Measurements from ENCODE around the gene PSRC1. TPM values are rescaled to one million over a fixed set of nuclear protein-coding genes. Genes with fewer than 3 reads are reported as not detected.
"Not testable (repeated sequence)": the region's sequence is repeated elsewhere in the genome, so short reads cannot be mapped to it uniquely, and the experiment has no call there.

Gene PSRC1
- total RNA-seq, 3 donors from 2014 or later = 4.2 to 5.9 (median 4.3) TPM

DNA sequence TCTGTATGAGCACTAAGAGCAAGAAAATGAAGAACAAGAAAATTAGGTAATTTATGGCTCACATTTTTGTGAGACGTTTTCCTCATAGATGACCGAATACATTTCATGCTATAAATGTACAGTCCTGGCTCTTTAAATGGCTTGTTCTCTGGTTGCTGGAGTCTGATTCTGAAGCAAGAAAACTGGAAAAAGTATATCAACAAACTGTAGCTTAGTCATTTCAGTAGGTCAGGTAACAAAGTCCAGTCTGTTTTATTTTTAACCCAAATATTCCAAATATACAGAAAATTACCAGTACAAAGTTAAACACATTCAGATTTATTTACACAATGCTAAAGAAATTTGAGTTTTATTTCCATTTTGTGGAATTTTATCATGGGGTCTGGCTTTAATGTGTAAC lies 26.4 kb upstream of the PSRC1 start:
- TF ChIP-seq POLR2A (IDR thresholded peaks at IDR 0.05) = no peak
- TF ChIP-seq, protein P1, sequence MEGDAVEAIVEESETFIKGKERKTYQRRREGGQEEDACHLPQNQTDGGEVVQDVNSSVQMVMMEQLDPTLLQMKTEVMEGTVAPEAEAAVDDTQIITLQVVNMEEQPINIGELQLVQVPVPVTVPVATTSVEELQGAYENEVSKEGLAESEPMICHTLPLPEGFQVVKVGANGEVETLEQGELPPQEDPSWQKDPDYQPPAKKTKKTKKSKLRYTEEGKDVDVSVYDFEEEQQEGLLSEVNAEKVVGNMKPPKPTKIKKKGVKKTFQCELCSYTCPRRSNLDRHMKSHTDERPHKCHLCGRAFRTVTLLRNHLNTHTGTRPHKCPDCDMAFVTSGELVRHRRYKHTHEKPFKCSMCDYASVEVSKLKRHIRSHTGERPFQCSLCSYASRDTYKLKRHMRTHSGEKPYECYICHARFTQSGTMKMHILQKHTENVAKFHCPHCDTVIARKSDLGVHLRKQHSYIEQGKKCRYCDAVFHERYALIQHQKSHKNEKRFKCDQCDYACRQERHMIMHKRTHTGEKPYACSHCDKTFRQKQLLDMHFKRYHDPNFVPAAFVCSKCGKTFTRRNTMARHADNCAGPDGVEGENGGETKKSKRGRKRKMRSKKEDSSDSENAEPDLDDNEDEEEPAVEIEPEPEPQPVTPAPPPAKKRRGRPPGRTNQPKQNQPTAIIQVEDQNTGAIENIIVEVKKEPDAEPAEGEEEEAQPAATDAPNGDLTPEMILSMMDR (IDR thresholded peaks at IDR 0.05) = no peak
- no peak for TF ChIP-seq POLR2AphosphoS5 (IDR thresholded peaks at IDR 0.05)
- Histone ChIP-seq H3K36me3 (no peaks in the 10 kb centered on the region), H3K4me3 (no peak overlapping the region), H3K4me1 (no peaks in the 10 kb centered on the region), H3K27me3 (no peaks in the 10 kb centered on the region), H3K9me3 (no peaks in the 10 kb centered on the region), H3K27ac (no peak overlapping the region)
- intact Hi-C loops (cut with DNase I; ENCODE audit: low total_unique reads) = no loop called here
- DNase-seq (ENCODE audit: low spot score in 2 of 2) = no peak

DNA sequence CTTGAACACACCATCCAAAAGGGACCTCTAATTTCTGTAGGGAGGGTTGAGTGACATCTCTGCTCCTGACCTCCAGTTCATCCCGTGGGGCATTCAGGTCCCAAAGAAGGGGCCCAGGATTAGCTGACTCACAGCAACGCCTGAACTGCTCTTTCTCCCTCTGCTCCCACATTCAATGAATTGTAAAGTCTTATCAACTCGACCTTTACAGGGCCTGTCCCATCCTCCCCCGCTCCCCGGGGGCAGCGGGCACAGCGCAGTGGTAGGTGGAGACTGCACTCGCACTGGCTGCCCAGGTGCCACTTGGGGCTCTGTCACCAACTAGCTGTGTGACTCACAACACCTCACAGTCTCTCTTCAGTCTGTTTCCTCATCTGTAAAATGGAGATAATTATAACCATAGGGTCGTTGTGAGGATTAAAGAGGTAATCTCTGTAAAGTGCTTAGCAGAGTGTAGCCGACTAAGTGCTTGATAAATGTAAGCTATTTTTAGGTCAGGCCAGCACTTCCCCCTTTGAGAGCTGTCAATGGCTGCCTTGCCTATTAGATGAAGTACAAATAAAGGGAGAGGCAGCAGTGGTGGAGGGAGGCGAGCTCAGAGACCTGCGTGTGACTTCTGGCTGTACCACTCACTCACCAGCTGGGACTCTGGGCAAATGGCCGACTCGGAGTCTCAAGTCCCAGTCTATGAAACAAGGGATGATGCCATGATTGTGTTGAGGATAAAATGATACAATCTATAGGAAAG lies 24.5 kb upstream of the PSRC1 start:
- Histone ChIP-seq H3K9me3 (no peaks in the 10 kb centered on the region), H3K27me3 (no peaks in the 10 kb centered on the region), H3K4me1 (no peaks in the 10 kb centered on the region), H3K27ac (no peak overlapping the region), H3K4me3 (no peak overlapping the region), H3K36me3 (no peaks in the 10 kb centered on the region)
- TF ChIP-seq POLR2A (IDR thresholded peaks at IDR 0.05) (no peak), POLR2AphosphoS5 (IDR thresholded peaks at IDR 0.05) (no peak)
- TF ChIP-seq, protein P1 (IDR thresholded peaks at IDR 0.05) = no peak
- intact Hi-C loops (cut with DNase I; ENCODE audit: low total_unique reads) = no loop called here
- no peak for DNase-seq (ENCODE audit: low spot score in 2 of 2)

DNA sequence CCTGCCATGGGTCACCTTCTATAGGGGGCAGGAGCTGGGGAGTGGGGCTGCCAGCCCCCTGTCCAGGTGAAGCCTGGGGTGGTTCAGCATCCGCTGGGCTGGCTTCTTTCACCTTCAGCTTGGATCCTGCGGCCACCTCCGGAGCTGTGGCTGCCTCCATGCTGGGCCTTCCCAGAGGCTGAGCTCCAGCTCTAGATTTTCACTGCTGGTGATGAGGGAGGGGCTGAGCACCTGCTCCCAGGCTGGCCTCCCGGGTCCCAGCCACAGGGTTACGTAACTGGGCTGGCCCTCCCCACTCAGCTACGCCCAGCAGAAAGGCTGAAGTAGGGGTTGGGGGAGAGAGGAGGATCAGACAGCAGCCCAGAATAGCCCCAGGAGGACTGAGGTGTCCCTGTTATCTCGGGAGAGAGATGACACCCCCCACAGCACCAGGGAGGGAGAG lies 23.9 kb upstream of the PSRC1 start, which contains the start of gene MYBPHL:
TSS of gene MYBPHL (minus strand) at position 180 of the 442 bp plus-strand sequence. CDS start at position 160, 20 bp downstream.
- Histone ChIP-seq H3K4me3 (no peak within 1 kb of the TSS), H3K36me3 (no peaks in the 10 kb centered on the region), H3K9me3 (no peaks in the 10 kb centered on the region), H3K4me1 (no peaks in the 10 kb centered on the region), H3K27me3 (no peaks in the 10 kb centered on the region), H3K27ac (no peak within 1 kb of the TSS)
- TF ChIP-seq, protein P1 (IDR thresholded peaks at IDR 0.05) = no peak
- TF ChIP-seq POLR2AphosphoS5 (IDR thresholded peaks at IDR 0.05) (no peak), POLR2A (IDR thresholded peaks at IDR 0.05) (no peak)
- DNase-seq (ENCODE audit: low spot score in 2 of 2) = no peak
- intact Hi-C loops (cut with DNase I; ENCODE audit: low total_unique reads) = no loop called here

DNA sequence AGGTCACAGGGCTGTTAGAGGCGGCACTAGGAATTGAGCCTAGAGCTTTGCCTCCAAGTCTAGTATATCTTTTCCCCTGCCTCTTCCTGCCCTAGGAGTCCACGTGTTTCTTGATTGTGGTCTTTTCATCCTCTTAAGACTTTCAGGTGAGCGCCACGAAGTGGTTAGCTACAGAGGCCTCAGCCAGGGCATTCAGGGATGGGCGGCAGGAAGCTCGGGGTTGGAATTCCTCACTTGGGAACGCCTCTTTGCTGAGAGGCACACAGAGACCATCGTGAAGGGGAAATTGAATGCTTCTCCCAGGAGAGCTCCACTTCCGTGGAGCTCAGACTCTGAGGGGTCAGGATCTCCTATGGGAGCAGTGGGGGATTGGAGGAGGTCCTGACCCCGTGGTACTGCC lies 23.0 kb upstream of the PSRC1 start:
- H3K9me3 ChIP-seq; H3K36me3 ChIP-seq; intact Hi-C loops (cut with DNase I; ENCODE audit: low total_unique reads); H3K27me3 ChIP-seq; DNase-seq (ENCODE audit: low spot score in 2 of 2); H3K27ac ChIP-seq; H3K4me3 ChIP-seq; H3K4me1 ChIP-seq: not testable (repeated sequence)

DNA sequence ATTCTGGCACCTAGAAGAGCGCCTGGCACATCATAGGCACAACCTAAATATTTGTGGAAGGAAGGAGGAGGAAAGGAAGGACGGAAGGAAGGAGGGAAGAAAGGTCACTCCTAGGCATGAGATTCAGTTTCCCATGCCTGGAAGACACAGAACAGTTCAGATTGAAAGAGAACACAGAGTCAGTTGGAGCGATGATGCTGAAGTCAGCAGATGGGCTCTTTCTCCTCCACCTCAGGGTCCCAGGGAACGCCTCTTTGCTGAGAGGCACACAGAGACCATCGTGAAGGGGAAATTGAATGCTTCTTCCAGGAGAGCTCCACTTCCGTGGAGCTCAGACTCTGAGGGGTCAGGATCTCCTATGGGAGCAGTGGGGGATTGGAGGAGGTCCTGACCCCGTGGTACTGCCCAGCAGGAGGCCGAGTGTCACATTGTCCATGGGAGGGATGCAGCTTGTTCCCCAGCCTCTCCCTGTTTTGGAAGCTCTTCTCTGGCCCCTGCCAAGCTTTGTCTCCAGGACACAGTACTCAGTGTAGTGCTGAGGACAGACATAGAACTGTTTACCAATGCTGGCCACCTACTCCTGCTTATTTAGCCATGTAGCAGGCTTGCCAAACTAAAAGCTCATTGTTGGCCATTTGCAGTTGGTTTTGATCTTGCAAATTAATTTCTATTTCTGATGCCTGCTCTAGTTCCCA lies 21.4 kb upstream of the PSRC1 start:
- intact Hi-C loops (cut with DNase I; ENCODE audit: low total_unique reads) = no loop called here
- peaks cover 0 to 5% of the 10 kb centered on the region in 2 donors for H3K4me1 ChIP-seq
- H3K4me3 ChIP-seq = no peak overlapping the region
- H3K27ac ChIP-seq = no peak overlapping the region
- TF ChIP-seq, protein P1 (IDR thresholded peaks at IDR 0.05) = no peak
- TF ChIP-seq POLR2AphosphoS5 (IDR thresholded peaks at IDR 0.05) (no peak), POLR2A (IDR thresholded peaks at IDR 0.05) (no peak)
- no peaks in the 10 kb centered on the region for H3K27me3 ChIP-seq
- no peaks in the 10 kb centered on the region for H3K36me3 ChIP-seq
- DNase-seq (ENCODE audit: low spot score in 2 of 2) = no peak
- H3K9me3 ChIP-seq = no peaks in the 10 kb centered on the region
